ENCODE data around the gene TUBB1.
"Not testable (repeated sequence)": the region's sequence is repeated elsewhere in the genome, so short reads cannot be mapped to it uniquely, and the experiment has no call there.

The TUBB1 gene

DNA sequence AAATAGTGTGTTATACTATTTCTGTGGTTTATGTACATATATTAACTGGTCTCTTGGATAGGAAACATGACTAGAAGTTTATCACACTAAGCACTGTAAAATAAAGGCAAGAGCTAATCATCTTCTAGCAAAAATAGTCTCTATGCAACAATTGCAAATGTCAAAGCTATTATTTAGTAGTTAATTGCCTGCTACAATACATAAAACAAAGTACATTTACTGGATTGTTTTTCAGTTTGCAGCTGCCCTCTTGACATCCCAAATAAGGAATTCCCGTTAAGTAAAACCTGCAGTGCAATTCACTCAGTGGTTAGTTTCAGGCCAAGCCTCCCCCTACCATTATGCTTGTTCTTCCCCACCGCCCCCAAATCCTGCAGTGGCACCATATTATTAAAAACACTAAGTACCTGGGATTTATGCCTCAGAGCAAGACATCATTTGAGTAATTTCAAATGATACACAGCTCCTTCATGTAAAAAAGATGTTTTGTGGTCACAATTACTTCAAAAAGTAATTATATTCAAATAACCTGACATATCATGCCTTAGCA lies 14.5 kb downstream of the TUBB1 start:
- peaks cover 39% of the 10 kb centered on the region for H3K4me1 Mint-ChIP-seq
- DNase-seq (ENCODE audit: low spot score in 2 of 2) (no peak), ATAC-seq (replicated peaks; ENCODE audit: extremely low read depth, poor library complexity, severe bottlenecking) (no peak)
- no peak overlapping the region for H3K27ac Mint-ChIP-seq (ENCODE audit: low read depth)
- peaks cover 67% of the 10 kb centered on the region for H3K36me3 Mint-ChIP-seq (ENCODE audit: insufficient read depth)
- no peaks in the 10 kb centered on the region for H3K9me3 Mint-ChIP-seq
- H3K27me3 Mint-ChIP-seq: no peaks in the 10 kb centered on the region
- H3K4me3 Mint-ChIP-seq: no peak overlapping the region

DNA sequence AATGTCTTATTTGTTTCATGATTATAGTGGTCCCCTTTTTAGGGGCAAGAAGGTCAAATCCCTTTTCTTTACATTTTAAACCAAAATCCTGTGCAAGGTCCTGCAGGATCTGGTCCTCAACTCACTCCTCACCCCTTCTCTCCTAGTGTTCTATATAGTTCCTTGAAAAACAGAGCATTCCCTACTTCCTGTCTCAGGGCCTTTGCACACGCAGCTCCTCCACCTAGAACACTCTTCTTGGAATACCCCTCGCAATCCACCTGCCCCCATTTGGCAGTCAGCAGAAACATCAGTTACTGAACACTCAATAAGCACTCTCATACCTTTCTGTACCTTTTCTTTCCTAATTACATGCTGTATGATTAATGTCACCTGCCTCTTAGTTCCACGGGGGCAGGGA lies 16.2 kb downstream of the TUBB1 start:
- ATAC-seq (replicated peaks; ENCODE audit: extremely low read depth, poor library complexity, severe bottlenecking): no peak
- Mint-ChIP-seq H3K4me1 (peaks cover 41% of the 10 kb centered on the region), H3K4me3 (no peak overlapping the region), H3K36me3 (ENCODE audit: insufficient read depth) (peaks cover 57% of the 10 kb centered on the region), H3K27ac (ENCODE audit: low read depth) (peak overlapping the region; percentile 3), H3K27me3 (no peaks in the 10 kb centered on the region), H3K9me3 (no peaks in the 10 kb centered on the region)
- no peak for DNase-seq (ENCODE audit: low spot score in 2 of 2)

DNA sequence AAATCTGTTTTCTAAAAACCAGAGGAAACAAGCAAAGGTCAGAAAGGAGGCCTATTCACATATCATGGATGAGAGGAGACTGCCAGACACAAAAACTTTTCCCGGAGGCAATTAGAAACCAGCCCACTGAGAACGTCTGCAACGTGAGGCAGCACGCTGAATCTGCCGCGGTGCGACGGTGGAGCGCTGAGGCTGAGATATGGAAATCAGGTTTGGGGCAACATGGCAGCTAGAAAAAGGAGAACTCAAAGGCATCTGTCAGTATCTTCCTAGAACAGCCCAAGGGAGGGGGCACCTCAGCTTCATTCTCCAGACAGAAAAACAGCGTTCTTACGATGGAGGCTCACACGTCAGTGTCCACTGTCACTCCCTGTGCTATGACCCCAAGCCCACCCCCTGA lies 18.2 kb downstream of the TUBB1 start:
- H3K4me3 Mint-ChIP-seq: no peak overlapping the region
- ATAC-seq (replicated peaks; ENCODE audit: extremely low read depth, poor library complexity, severe bottlenecking): no peak
- no peak overlapping the region for H3K27ac Mint-ChIP-seq (ENCODE audit: low read depth)
- peaks cover 52% of the 10 kb centered on the region for H3K36me3 Mint-ChIP-seq (ENCODE audit: insufficient read depth)
- H3K9me3 Mint-ChIP-seq: no peaks in the 10 kb centered on the region
- DNase-seq (ENCODE audit: low spot score in 2 of 2): no peak
- H3K27me3 Mint-ChIP-seq: no peaks in the 10 kb centered on the region
- peaks cover 41% of the 10 kb centered on the region for H3K4me1 Mint-ChIP-seq

DNA sequence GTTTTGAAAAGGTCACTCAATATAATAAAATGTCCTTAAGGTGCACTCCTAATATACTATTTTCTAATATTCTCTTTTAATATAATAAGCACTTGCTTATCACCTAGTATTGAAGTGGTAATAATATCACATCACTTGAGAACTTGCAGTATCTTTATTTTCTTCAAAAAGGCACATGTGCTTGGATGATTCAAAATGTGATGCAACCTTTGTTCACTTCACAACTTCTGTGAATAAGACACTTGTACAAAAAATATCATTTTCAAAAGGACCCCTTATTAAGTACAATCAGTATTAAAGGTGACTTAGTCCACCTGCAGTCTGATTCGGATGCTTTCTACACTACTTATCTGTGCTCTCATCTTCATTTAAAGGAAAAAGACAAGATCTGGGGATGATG lies 20.0 kb downstream of the TUBB1 start:
- Mint-ChIP-seq H3K27ac (ENCODE audit: low read depth) (no peak overlapping the region), H3K4me3 (no peak overlapping the region), H3K27me3 (no peaks in the 10 kb centered on the region), H3K9me3 (no peaks in the 10 kb centered on the region), H3K4me1 (peaks cover 47% of the 10 kb centered on the region), H3K36me3 (ENCODE audit: insufficient read depth) (peaks cover 60% of the 10 kb centered on the region)
- no peak for ATAC-seq (replicated peaks; ENCODE audit: extremely low read depth, poor library complexity, severe bottlenecking)
- no peak for DNase-seq (ENCODE audit: low spot score in 2 of 2)

DNA sequence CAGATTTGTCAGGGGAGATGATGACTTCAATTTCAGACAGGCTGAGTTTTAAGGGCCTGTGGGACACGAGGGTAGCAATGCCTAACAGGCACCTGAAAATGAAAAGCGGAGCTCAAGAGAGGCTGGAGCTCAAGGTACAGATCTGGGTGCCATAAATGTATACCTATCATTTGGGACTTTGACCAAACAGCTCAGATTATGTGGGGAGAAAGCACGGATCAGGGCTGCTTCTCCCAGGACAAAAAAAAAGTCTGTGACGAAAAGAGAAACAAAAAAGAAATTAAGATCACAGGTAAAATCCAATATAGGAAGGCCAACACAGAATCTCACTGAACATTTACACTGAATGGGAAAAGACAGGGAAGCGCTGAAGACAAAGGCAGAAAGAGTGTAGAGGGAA lies 21.4 kb downstream of the TUBB1 start:
- H3K27me3 Mint-ChIP-seq: no peaks in the 10 kb centered on the region
- H3K36me3 Mint-ChIP-seq (ENCODE audit: insufficient read depth): peaks cover 48% of the 10 kb centered on the region
- no peaks in the 10 kb centered on the region for H3K9me3 Mint-ChIP-seq
- ATAC-seq (replicated peaks; ENCODE audit: extremely low read depth, poor library complexity, severe bottlenecking) (no peak), DNase-seq (ENCODE audit: low spot score in 2 of 2) (no peak)
- peak overlapping the region; percentile 81 for H3K27ac Mint-ChIP-seq (ENCODE audit: low read depth)
- peaks cover 47% of the 10 kb centered on the region for H3K4me1 Mint-ChIP-seq
- H3K4me3 Mint-ChIP-seq: peak overlapping the region; percentile 76

DNA sequence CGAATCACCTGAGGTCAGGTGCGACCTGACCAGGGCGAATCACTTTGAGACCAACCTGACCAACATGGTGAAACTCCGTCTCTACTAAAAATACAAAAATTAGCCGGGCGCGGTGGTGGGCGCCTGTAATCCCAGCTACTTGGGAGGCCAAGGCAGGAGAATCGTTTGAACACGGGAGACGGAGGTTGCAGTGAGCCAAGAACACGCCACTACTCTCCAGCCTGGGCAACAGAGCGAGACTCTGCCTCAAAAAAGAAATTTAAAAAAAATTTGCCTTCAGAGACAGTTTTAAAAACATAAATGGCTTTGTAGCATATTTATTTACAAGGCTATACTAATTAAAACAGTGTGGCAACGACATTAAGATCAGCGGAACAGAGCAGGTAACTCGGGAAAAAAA lies 22.3 kb downstream of the TUBB1 start:
- peaks cover 40% of the 10 kb centered on the region for H3K36me3 Mint-ChIP-seq (ENCODE audit: insufficient read depth)
- not testable (repeated sequence) for H3K27me3 Mint-ChIP-seq; ATAC-seq (replicated peaks; ENCODE audit: extremely low read depth, poor library complexity, severe bottlenecking); DNase-seq (ENCODE audit: low spot score in 2 of 2); H3K9me3 Mint-ChIP-seq
- peak overlapping the region; percentile 76 for H3K4me3 Mint-ChIP-seq
- peaks cover 47% of the 10 kb centered on the region for H3K4me1 Mint-ChIP-seq
- peak overlapping the region; percentile 90 for H3K27ac Mint-ChIP-seq (ENCODE audit: low read depth)

DNA sequence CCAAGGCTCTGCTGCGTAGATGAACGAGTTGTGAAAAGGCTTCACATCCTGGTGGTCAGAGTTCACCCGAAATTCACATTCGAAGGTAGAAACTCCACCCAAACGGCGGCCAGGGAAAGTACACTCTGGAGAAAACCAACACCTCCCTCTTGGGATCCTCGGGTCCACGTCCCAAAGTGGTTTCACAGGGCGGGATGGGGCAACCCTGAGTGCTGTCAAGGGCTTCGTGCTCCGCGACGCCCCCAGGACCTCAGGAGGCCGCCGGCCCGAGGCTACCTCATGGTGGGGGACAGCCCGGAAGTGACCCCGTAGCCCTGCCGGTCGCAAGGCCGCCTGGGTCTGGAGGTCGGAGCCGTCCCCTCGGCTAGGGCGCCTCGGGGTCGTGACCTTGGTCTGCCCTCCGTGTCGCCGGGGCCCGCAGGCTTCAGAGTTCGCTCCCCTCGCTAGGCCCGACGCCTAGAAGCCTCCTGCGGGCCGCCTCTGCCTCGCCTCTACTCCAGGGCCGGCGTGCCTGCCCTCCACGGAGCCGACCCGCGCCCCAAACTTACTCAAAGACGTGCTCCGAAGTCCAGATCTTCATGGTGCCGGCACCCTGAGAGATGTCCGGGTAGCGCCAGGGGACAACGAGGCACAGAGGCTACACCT lies 23.0 kb downstream of the TUBB1 start, which contains the start of gene PRELID3B:
TSS of gene PRELID3B (minus strand) at position 636 of the 645 bp plus-strand sequence. CDS start at position 580, 56 bp downstream.
- DNase-seq (ENCODE audit: low spot score in 2 of 2) (peak; percentile 10 to 25), ATAC-seq (replicated peaks; ENCODE audit: extremely low read depth, poor library complexity, severe bottlenecking) (peak; percentile 10)
- H3K4me1 Mint-ChIP-seq: peaks cover 41% of the 10 kb centered on the region
- no peaks in the 10 kb centered on the region for H3K9me3 Mint-ChIP-seq
- peak within 1 kb of the TSS; percentile 76 for H3K4me3 Mint-ChIP-seq
- peak within 1 kb of the TSS; percentile 90 for H3K27ac Mint-ChIP-seq (ENCODE audit: low read depth)
- peaks cover 32% of the 10 kb centered on the region for H3K36me3 Mint-ChIP-seq (ENCODE audit: insufficient read depth)
- H3K27me3 Mint-ChIP-seq: no peaks in the 10 kb centered on the region

DNA sequence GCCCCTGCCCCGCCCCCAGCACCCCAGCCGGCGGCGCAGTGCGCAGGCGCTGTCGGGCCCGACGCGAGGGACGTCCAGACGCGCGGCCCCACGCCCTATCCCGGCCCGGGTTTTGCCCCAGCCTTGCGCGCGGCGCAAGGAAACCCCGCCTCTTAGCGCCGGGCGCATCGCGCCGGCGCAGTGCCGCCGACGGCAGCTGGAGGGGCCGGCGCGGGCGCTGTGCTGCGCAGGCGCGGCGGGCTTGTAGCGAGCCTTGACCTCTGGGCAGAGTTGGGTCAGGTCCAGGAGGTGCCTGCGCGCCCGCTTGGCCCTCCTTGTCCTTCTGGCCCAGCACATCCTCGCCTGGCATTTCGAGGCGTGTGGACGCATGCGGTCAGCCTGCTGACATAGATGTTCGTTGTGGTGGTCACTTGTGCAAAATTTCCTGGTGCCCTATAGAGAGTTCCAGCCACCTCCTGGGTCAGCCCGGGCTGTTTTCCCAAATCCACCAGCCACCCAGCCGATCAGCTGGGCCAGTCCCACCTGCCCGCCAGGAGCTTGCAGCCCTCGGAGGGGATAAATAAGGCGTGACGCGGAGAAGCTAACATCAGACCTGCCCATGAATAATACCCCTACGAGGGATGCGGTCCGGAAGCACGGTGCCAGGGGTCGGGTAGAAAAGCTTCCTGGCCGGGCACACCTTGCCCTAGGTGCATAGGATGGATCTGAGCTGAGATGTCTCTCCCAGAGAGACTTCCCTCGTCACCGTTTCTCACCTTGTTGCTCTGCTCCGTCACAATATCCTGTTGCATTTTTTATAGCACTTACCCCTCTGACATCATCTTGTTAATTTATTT lies 23.8 kb downstream of the TUBB1 start:
- no peaks in the 10 kb centered on the region for H3K9me3 Mint-ChIP-seq
- peak overlapping the region; percentile 76 for H3K4me3 Mint-ChIP-seq
- no peaks in the 10 kb centered on the region for H3K27me3 Mint-ChIP-seq
- peak overlapping the region; percentile 90 for H3K27ac Mint-ChIP-seq (ENCODE audit: low read depth)
- peaks cover 41% of the 10 kb centered on the region for H3K4me1 Mint-ChIP-seq
- peaks cover 25% of the 10 kb centered on the region for H3K36me3 Mint-ChIP-seq (ENCODE audit: insufficient read depth)
- ATAC-seq (replicated peaks; ENCODE audit: extremely low read depth, poor library complexity, severe bottlenecking) (peak; percentile 86), DNase-seq (ENCODE audit: low spot score in 2 of 2) (peak; percentile 89 to 92)

DNA sequence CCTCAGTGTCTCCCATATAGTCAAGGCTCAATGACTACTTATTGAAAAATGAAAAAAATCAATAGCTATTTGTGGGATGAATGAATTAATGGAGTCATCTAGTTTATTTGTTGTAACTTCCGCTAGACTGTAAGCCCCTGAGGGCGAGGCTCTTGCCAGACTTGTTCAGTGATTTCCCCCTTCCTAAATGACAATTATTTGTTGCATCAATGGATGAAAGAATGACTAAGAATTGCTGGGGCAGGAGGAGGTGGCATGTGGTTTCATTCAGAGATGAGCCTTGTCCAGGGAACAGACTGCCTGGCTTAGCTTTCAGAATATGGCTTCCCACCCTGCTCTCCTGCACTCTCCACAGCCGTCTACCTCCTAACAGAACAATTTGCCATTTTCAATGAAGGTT lies 24.5 kb downstream of the TUBB1 start:
- DNase-seq (ENCODE audit: low spot score in 2 of 2) (no peak), ATAC-seq (replicated peaks; ENCODE audit: extremely low read depth, poor library complexity, severe bottlenecking) (peak; percentile 17)
- H3K27ac Mint-ChIP-seq (ENCODE audit: low read depth): peak overlapping the region; percentile 90
- H3K4me1 Mint-ChIP-seq: peaks cover 40% of the 10 kb centered on the region
- H3K9me3 Mint-ChIP-seq: no peaks in the 10 kb centered on the region
- H3K27me3 Mint-ChIP-seq: no peaks in the 10 kb centered on the region
- peak overlapping the region; percentile 76 for H3K4me3 Mint-ChIP-seq
- H3K36me3 Mint-ChIP-seq (ENCODE audit: insufficient read depth): peaks cover 21% of the 10 kb centered on the region

DNA sequence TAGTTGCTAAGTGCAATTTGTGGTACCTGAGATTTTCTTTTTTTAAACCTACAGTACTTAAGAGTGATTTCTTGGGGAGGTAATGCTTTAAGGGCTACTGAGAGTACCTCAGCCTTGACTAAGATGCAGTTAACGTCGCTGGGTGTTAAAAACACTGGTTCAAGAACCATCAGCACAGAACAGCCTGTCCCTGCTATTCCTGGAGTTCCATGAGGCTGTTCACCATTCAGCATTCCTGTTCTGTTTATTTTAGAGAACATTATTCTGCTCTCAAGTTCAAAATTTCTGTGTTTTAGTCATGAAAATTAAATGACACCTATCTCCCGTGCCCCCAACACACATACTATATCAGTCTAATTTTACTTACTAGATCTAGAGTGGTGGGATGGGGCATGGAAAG lies 25.1 kb downstream of the TUBB1 start:
- H3K27me3 Mint-ChIP-seq: peaks cover 4% of the 10 kb centered on the region
- peaks cover 34% of the 10 kb centered on the region for H3K4me1 Mint-ChIP-seq
- H3K4me3 Mint-ChIP-seq: no peak overlapping the region
- peak overlapping the region; percentile 90 for H3K27ac Mint-ChIP-seq (ENCODE audit: low read depth)
- ATAC-seq (replicated peaks; ENCODE audit: extremely low read depth, poor library complexity, severe bottlenecking) (no peak), DNase-seq (ENCODE audit: low spot score in 2 of 2) (no peak)
- peaks cover 18% of the 10 kb centered on the region for H3K36me3 Mint-ChIP-seq (ENCODE audit: insufficient read depth)
- no peaks in the 10 kb centered on the region for H3K9me3 Mint-ChIP-seq

DNA sequence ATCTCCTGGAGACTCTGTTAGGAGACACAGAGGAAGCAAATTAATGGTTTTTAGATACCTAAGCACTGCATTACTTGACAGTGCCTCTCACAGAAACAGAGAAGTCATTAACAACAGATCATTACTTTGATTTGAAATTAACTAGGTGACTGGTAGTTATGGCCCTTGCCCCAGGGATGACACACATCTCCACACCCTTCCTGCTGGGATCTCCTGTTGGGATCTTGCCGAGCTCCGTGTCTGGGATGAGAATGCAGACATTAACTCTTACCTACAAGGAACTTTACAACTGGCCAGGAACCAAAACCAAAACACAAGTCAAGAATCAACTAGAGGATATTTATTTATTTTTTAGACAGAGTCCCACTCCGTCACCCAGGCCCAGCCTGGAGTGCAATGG lies 25.6 kb downstream of the TUBB1 start:
- H3K27ac Mint-ChIP-seq (ENCODE audit: low read depth): peak overlapping the region; percentile 90
- H3K9me3 Mint-ChIP-seq: no peaks in the 10 kb centered on the region
- peaks cover 18% of the 10 kb centered on the region for H3K36me3 Mint-ChIP-seq (ENCODE audit: insufficient read depth)
- H3K4me3 Mint-ChIP-seq: no peak overlapping the region
- no peak for DNase-seq (ENCODE audit: low spot score in 2 of 2)
- ATAC-seq (replicated peaks; ENCODE audit: extremely low read depth, poor library complexity, severe bottlenecking): no peak
- H3K4me1 Mint-ChIP-seq: peaks cover 29% of the 10 kb centered on the region
- H3K27me3 Mint-ChIP-seq: peaks cover 9% of the 10 kb centered on the region

DNA sequence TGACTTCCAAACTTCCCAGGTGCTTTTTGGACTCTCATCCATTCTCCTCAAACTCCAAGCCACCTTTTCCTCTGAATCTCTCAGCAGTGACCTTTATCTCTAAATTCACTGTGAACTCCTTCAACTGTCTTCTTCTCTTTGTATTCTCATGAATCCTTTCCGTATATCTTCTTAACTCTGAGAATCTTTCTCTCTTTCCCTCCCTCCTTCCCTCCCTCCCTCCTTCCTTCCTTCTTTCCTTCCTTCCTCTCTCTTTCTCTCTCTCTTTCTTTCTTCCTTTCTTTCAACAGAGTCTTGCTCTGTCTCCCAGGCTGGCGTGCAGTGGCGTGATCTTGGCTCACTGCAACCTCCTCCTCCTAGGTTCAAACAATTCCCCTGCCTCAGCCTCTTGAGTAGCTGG lies 27.6 kb downstream of the TUBB1 start:
- Mint-ChIP-seq H3K27ac (ENCODE audit: low read depth) (no peak overlapping the region), H3K27me3 (peaks cover 30% of the 10 kb centered on the region), H3K4me3 (no peak overlapping the region), H3K36me3 (ENCODE audit: insufficient read depth) (peaks cover 14% of the 10 kb centered on the region), H3K9me3 (no peaks in the 10 kb centered on the region), H3K4me1 (peaks cover 12% of the 10 kb centered on the region)
- no peak for ATAC-seq (replicated peaks; ENCODE audit: extremely low read depth, poor library complexity, severe bottlenecking)
- no peak for DNase-seq (ENCODE audit: low spot score in 2 of 2)

Measured in central memory CD8-positive, alpha-beta T cell (primary cell).